ENCODE measurements around the gene VWC2L. TPM values are rescaled to one million over a fixed set of nuclear protein-coding genes. Genes with fewer than 3 reads are reported as not detected.
A peak's percentile ranks its signal among the peaks of the same experiment; 100 is the strongest.

VWC2L gene
- total RNA-seq, 2 donors from 2014 or later = 0.27 TPM; not detected in 1

DNA sequence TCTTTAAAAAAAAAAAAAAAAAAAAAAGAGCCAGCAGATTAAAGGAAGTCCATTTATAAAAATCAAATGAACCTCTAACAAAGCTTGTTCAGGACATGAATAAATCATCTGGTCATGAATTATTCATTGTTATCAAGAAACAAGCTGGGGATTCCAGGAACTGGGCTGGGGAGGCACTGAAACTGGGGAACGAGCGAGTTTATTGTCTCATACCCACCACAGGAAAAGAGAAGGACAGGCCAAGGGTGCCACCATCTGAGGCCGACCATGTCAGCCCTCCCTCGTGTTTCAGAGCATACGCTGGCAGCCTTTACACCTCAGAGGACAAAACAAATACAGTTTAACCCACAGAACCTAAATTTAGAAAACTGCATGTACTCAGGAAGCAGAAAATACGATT, 164.2 kb downstream of the VWC2L start:
- no peak for DNase-seq (ENCODE audit: low spot score)
- no peak overlapping the region for H3K4me3 ChIP-seq
- peaks cover 12 to 15% of the 10 kb centered on the region in 2 donors for H3K4me1 ChIP-seq (ENCODE audit: control insufficient read depth in 1 of 2, low read depth in 2 of 2)
- no peak for TF ChIP-seq CTCF (IDR thresholded peaks at IDR 0.05)
- H3K27ac ChIP-seq = no peak overlapping the region
- no peaks in the 10 kb centered on the region for H3K9me3 ChIP-seq
- no peaks in the 10 kb centered on the region for H3K27me3 ChIP-seq (replicated peaks; ENCODE audit: insufficient read depth)
- H3K36me3 ChIP-seq = no peaks in the 10 kb centered on the region
- ATAC-seq (ENCODE audit: insufficient number of reproducible peaks, low FRiP score, low read depth) = no peak

DNA sequence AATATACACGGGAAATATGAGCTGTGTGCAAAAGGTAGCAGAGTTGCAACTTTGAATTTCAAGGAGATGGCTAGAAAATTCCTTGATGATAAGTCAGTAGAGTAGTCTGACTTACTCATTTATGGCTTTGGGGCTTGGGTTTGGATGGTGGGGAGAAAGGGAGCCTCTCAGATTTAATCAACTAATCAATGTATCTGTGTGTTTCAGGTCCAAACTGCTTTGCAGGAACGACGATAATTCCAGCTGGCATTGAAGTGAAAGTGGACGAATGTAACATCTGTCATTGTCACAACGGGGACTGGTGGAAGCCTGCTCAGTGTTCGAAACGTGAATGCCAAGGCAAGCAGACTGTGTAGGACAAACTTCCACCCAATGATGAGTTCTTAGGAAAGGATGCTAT, 164.6 kb downstream of the VWC2L start:
- peaks cover 12 to 15% of the 10 kb centered on the region in 2 donors for H3K4me1 ChIP-seq (ENCODE audit: control insufficient read depth in 1 of 2, low read depth in 2 of 2)
- H3K27ac ChIP-seq = no peak overlapping the region
- ATAC-seq (ENCODE audit: insufficient number of reproducible peaks, low FRiP score, low read depth) = no peak
- no peaks in the 10 kb centered on the region for H3K9me3 ChIP-seq
- DNase-seq (ENCODE audit: low spot score) = no peak
- no peaks in the 10 kb centered on the region for H3K27me3 ChIP-seq (replicated peaks; ENCODE audit: insufficient read depth)
- peak overlapping the region; percentile 39 for H3K4me3 ChIP-seq
- no peaks in the 10 kb centered on the region for H3K36me3 ChIP-seq
- TF ChIP-seq CTCF (IDR thresholded peaks at IDR 0.05) = no peak

- Histone ChIP-seq H3K4me3 (no peak overlapping the region), H3K27me3 (replicated peaks; ENCODE audit: insufficient read depth) (no peaks in the 10 kb centered on the region), H3K36me3 (no peaks in the 10 kb centered on the region), H3K27ac (no peak overlapping the region), H3K4me1 (ENCODE audit: control insufficient read depth in 1 of 2, low read depth in 2 of 2) (peaks cover 12 to 15% of the 10 kb centered on the region in 2 donors), H3K9me3 (no peaks in the 10 kb centered on the region)
- no peak for DNase-seq (ENCODE audit: low spot score)
- ATAC-seq (ENCODE audit: insufficient number of reproducible peaks, low FRiP score, low read depth) = no peak
- TF ChIP-seq CTCF (IDR thresholded peaks at IDR 0.05) = no peak
Measured at GRCh38 chr2:214577769-214578168, 166.9 kb downstream of the VWC2L start.

- Histone ChIP-seq H3K9me3 (no peaks in the 10 kb centered on the region), H3K36me3 (no peaks in the 10 kb centered on the region), H3K4me1 (ENCODE audit: control insufficient read depth in 1 of 2, low read depth in 2 of 2) (peaks cover 12 to 15% of the 10 kb centered on the region in 2 donors), H3K4me3 (no peak overlapping the region), H3K27ac (no peak overlapping the region), H3K27me3 (replicated peaks; ENCODE audit: insufficient read depth) (no peaks in the 10 kb centered on the region)
- TF ChIP-seq CTCF (IDR thresholded peaks at IDR 0.05) = no peak
- DNase-seq (ENCODE audit: low spot score) = no peak
- no peak for ATAC-seq (ENCODE audit: insufficient number of reproducible peaks, low FRiP score, low read depth)
Measured at GRCh38 chr2:214578442-214578841, 167.6 kb downstream of the VWC2L start.

- no peaks in the 10 kb centered on the region for H3K36me3 ChIP-seq
- H3K27me3 ChIP-seq (replicated peaks; ENCODE audit: insufficient read depth) = no peaks in the 10 kb centered on the region
- TF ChIP-seq CTCF (IDR thresholded peaks at IDR 0.05) = no peak
- no peak overlapping the region for H3K27ac ChIP-seq
- H3K4me3 ChIP-seq = no peak overlapping the region
- peaks cover 9 to 15% of the 10 kb centered on the region in 2 donors for H3K4me1 ChIP-seq (ENCODE audit: control insufficient read depth in 1 of 2, low read depth in 2 of 2)
- DNase-seq (ENCODE audit: low spot score) = no peak
- no peak for ATAC-seq (ENCODE audit: insufficient number of reproducible peaks, low FRiP score, low read depth)
- H3K9me3 ChIP-seq = no peaks in the 10 kb centered on the region
Measured at GRCh38 chr2:214579035-214579434, 168.2 kb downstream of the VWC2L start.
